Amygdala (tissue), 56 donors: ENCODE results near the gene TOB1.

Source experiments
- DNase-seq, 56 donors: peaks; one replicate each; lab custom pipeline; 2025; lab: John Stamatoyannopoulos, UW

TOB1 gene

DNA sequence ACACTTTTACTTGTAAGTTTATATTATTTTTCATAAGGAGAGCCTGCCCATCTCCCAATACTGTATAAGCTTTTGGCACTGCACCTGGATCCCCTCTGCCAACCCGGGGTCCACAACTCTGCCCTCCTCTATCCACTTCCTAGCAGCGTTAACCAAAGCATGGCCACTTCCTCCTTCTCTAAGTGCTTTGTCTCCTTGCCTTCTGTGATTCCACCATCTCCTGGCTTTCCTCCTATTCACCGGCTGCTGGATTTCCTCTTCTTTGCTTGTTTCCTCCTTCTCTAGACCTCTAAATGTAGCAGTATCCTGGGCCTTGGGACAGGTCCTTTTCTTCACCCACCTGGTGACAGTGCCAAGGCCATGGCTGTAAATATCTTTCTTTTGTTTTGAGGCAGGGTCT lies 50.8 kb downstream of the TOB1 start:
- no peak for DNase-seq

DNA sequence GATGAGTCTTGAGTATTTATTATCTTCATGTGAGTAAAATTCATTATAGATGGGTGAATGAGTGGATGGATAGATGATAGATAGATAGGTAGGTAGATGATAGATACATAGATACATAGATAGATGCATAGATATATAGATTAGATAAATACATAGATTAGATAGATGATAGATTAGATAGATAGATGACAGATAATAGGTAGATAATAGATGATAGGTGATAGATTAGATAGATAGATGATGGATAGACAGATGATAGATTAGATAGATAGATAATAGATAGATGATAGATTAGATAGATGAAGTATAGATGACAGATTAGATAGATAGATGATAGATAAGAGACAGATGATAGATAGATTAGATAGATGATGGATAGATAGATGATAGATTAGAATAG lies 52.6 kb downstream of the TOB1 start:
- DNase-seq: no peak
